GM18907 (cell line): Measurements from ENCODE around the gene KCNIP4.

Experiments used
- ATAC-seq: cut with Tn5 transposase; IDR thresholded peaks from one replicate; pipeline ENCODE4 v1.9.1; 2021; ENCODE audit warnings: mild to moderate bottlenecking, moderate library complexity; ENCODE audit not compliant: unreplicated experiment

The KCNIP4 gene

DNA sequence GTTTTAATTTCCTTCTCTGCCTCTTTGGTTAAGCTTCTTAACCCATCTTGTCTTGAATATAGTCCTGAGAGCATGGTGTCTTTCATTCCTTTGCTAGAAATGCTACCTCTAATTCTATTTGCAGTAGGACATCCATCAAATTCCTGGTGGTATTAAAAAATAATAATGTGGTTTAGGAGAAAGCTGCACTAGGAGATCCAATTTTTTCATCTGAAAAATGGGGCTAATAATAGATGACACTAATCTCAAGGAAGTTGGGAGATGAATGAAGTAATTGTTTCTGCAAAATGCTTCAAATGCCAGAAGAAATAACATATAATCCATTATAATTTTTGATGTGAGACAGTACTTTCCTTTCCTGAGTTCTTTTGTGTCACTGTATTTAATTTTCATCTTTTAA is 1053.4 kb downstream of the KCNIP4 start:
- ATAC-seq, result no peak

- no peak for ATAC-seq
Measured at GRCh38 chr4:20890761-20891160, 1057.8 kb downstream of the KCNIP4 start.

DNA sequence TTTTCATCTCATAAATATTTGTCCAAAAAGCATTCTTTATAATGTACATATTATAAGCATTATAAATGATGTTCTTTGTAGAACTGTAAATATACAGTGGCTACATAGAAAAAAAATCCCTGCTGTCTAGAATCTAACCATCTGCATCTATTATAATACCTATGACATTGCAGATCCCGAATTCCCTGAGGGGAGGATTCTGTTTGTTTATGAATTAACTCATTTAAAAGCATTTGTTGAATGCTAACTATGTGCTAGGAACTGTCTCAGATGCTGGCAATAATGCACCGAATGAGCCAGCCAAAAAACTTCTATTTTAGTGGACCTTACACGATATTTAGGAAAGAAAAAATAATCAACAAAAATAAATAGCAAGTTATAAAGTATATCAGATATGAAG is 1058.7 kb downstream of the KCNIP4 start:
- no peak for ATAC-seq

DNA sequence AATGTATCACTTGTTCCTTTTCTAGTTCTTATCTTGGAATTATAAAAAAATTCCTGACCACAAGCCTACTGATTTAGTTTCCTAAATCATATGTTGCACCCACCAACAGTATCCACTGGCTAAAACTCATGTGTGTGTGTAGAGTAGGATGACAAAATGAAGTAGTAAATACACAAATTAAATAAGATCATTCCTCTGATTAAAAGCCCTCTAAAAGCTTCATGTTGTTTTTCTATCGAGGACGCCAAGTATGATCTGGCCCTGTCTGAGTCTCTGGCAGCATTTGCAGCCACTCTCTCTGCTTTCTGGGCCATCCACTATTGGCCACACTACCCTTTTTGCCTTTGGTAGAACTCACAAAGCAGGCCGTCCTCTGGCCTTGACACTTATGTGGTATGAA is 1064.9 kb downstream of the KCNIP4 start:
- no peak for ATAC-seq

- ATAC-seq, result no peak
Measured at GRCh38 chr4:20883231-20883630, 1065.3 kb downstream of the KCNIP4 start.

DNA sequence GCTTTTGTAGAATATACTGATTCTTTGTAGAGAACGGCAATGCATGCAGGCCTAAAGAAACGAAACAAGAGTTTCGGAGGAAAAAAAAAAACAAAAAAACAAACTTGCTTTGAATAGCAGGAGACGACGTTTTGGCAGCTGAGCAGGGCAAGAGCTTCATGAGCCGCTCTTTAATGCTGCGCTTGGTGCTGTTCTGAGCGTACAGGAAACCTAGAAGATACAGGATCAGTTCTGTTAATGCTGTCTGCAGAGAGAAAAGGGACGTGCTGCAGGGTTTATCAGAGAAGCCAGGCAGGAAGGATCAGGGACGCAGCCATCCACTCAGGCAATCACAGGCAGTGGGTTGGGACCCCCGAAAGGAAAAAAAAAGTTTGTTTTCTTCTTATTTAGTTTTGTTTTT is 1066.1 kb downstream of the KCNIP4 start:
- no peak for ATAC-seq

- no peak for ATAC-seq
Measured at GRCh38 chr4:20881658-20882057, 1066.9 kb downstream of the KCNIP4 start.

DNA sequence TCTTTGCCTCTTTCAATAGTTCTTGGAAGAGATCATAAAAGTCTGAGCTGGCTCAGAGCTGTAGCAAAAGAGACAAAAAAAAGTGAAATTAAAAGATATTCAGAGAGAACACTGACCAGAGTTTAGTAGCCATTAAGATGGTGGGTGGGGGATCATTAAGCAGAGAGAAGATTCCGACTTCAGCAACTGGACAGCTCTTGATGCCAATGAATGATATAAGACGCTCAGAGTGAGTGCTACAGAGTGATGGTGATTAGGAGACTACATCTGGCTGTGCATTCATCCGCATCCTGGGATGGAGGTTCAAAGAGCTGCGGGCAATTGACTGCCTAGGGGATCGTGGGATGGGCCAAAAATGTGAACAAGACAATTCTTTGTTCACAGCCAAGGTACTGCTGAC is 1069.8 kb downstream of the KCNIP4 start:
- ATAC-seq, result no peak

DNA sequence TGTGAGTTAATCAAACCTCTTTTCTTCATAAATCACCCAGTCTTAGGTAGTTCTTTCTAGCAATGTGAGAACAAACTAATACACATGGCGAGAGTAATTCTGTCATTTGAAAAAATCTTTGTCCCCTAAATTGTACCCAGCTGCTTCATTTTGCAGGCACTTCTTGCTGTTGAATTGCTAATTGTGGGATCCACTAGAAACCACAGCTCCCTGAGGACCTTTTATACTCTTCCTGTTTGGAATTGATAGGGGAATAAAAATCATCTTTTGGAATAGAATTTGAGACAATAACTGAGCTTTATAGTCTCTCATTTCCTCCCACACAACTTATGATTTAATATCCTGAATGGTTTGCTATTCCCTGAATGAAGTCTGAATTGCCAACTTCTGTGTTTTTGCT is 1078.1 kb downstream of the KCNIP4 start:
- ATAC-seq, result no peak

DNA sequence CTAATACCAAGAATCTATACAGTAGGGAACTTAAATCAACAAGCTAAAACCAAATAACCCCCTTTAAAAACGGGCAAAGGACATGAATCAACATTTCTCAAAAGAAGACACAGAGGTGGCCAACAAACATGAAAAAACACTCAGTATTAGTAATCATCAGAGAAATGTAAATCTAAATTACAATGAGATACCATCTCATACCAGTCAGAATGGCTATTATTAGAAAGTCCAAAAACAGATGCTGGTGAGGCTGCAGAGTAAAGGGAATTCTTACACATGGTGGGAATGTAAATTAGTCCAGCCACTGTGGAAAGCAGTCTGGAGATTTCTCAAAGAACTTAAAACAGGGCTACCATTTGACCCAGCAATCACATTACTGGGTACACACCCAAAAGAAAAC is 1080.5 kb downstream of the KCNIP4 start:
- no peak for ATAC-seq

GRCh38 chr4:20860878-20861277 is 1087.7 kb downstream of the KCNIP4 start:
- ATAC-seq, result no peak

- no peak for ATAC-seq
Measured at GRCh38 chr4:20859097-20859781, 1089.3 kb downstream of the KCNIP4 start.

DNA sequence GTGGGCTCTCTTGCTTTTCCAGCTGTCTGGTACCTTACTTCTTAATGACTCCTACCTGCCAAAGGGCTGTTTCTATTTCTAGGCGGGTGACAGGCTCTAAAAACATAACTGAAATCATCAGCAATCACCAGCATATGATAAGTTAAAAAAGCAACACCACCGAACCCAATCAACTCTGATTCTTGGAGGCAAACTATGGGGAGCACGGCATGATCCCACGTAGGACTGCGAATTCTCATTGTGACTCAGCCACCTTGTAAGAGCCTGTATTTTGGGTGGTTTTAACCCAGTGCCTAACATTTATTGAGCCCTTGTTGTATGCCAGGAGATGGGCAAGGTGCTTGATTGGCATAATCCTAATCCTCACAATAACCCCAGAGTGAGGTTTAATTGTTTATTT is 1091.5 kb downstream of the KCNIP4 start:
- ATAC-seq, result no peak

DNA sequence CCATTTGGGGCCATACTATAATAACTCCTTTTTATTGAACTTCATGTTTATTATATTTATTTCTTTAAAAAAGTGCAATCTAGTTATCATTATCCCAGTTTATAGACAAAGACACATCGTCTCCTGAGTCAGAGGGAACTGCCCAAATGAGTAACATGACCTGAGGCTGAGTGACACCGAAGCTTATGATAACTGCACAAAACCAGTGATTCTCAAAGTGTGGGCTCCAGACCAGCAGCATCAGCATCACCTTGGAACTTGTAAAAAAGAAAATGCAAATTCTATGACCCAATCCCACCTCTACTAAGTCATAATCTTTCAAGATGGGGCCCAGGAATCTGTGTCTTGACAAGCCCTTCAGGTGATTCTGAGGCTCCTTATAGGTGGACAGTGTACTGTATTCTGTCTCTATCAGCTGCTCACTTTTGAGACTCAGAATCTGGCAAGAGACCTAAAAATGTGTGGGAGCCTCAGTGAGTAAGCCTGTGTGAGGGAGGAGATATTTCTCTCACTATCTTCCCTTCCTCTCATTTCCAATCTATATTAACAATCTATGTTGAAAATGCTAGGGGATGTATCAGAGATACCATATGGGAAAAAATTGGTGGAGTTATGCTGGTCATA is 1101.3 kb downstream of the KCNIP4 start:
- ATAC-seq, result no peak

DNA sequence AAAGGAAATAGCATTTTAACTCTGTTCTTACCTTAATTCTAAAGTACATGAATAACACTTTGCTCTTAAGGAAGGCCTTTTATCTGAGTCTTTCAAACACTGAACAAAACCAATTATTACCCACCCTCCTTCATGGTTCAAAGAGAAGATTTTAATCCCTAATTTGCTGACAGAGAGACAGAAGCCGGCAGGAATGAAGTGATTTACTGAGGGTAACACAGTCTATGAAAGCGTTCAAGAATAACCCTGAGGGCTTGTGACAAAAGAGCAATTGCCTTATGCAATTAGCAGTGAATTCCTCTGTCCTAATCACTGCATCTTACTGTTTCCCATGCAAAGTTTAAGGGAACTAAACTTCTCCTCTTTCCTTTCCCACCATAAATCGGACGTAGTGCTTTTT is 1104.3 kb downstream of the KCNIP4 start:
- no peak for ATAC-seq

GRCh38 chr4:20840648-20841190 is 1107.9 kb downstream of the KCNIP4 start:
- no peak for ATAC-seq

DNA sequence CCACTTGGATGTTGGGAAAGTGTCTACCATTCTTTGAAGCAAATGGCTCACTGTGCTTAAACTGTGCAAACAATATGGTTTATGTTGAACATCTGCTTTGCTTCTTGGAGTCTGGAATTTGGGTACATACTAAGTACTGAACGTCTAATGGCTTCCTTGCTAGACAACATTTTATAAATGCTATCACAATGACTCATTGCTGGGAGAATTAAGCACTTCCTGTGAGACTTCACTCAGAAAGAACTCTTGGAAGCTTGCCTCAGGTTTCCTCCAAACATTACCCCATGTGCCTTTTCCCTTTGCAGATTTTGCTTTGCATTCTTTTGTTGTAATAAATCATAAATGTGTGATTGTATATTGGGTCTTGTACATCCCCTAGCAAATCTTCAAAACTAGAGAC is 1108.6 kb downstream of the KCNIP4 start:
- ATAC-seq, result no peak

DNA sequence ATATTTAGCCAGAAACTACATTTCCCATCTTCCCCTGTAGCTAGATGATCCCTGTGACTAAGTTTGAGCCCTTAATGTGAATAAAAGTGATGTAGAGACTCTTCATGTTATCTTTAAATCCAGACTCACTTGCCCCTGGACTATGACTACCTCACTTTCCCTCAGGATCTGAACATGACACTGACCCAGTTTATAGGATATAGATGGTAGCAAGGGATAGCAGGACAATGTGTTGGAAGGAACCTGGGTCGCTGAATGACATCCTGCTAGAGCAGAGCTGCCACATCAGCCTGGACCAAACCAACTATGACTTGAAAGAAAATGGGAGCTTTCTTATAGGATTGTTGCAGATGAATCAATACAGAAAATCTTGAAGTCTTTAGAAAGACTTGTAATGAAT is 1110.1 kb downstream of the KCNIP4 start:
- ATAC-seq, result no peak

GRCh38 chr4:20832826-20833225 is 1115.7 kb downstream of the KCNIP4 start:
- ATAC-seq, result no peak

DNA sequence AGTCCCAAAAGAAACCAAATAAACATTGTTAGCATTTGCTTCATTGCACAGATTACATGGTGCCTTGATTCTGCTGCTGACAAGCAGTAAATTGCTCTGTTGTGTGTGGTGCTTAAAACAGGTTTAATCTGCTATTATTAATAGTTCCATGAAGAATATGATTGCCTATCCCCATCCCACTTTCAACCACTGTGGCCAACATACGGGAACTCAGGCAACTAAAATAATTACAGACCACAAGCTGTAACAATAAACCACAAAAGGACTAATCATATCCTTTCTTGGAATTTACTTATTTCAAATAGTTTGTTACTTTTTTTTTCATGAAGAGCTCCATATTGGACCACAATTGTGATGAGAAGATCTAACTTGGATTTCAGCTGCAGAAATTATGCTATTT is 1116.8 kb downstream of the KCNIP4 start:
- ATAC-seq, result no peak

- no peak for ATAC-seq
Measured at GRCh38 chr4:20829617-20830357, 1118.8 kb downstream of the KCNIP4 start.

DNA sequence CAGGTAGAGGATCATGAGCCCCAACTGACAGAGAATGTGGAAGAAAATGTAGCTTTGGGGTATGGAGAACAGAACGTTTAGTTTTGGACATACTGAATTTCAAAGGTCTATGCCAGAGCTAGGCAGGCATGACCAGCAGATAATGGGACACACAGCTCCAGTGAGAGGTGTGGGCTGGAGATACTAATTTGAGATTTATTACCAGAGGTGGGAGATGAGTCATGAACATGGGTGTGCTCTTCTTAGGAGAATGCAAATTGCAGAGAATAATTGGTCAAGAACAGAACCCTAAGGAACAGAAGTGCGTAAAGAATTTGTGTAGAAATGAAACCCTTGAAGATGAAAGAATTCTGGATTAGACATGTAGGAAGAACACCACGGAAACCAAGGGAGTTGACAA is 1123.1 kb downstream of the KCNIP4 start:
- no peak for ATAC-seq
